Measurements from ENCODE around the gene ITGA3. TPM values are rescaled to one million over a fixed set of nuclear protein-coding genes. Genes with fewer than 3 reads are reported as not detected.

Gene ITGA3
- total RNA-seq, 1 donor: 35.1 TPM

DNA sequence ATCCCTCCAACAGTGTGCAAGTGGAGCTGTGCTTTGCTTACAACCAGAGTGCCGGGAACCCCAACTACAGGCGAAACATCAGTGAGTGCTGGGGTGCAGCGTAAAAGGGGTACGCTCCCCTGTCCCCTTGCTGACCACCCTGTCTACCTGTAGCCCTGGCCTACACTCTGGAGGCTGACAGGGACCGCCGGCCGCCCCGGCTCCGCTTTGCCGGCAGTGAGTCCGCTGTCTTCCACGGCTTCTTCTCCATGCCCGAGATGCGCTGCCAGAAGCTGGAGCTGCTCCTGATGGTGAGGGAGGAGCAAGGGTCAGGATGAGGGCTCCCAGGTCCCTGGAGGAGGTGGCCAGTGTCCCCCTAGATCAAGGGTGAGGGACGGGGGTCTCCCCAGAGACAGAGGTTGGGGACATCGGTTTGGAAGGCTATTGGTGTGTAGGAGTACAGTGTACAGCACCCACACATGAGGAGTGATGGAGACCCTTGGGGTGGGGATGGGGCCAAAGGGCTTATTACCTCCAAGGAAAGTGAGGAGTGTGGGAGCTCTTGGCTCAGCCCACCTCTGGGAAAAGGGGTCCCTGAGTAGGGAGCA is 19.6 kb downstream of the ITGA3 start:
- DNase-seq (ENCODE audit: low read depth): no peak
- TF ChIP-seq, protein P1, sequence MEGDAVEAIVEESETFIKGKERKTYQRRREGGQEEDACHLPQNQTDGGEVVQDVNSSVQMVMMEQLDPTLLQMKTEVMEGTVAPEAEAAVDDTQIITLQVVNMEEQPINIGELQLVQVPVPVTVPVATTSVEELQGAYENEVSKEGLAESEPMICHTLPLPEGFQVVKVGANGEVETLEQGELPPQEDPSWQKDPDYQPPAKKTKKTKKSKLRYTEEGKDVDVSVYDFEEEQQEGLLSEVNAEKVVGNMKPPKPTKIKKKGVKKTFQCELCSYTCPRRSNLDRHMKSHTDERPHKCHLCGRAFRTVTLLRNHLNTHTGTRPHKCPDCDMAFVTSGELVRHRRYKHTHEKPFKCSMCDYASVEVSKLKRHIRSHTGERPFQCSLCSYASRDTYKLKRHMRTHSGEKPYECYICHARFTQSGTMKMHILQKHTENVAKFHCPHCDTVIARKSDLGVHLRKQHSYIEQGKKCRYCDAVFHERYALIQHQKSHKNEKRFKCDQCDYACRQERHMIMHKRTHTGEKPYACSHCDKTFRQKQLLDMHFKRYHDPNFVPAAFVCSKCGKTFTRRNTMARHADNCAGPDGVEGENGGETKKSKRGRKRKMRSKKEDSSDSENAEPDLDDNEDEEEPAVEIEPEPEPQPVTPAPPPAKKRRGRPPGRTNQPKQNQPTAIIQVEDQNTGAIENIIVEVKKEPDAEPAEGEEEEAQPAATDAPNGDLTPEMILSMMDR (IDR thresholded peaks at IDR 0.05; ENCODE audit: insufficient read depth, low read length): no peak
- no peak overlapping the region for H3K4me3 ChIP-seq (ENCODE audit: low read depth, low read length)

DNA sequence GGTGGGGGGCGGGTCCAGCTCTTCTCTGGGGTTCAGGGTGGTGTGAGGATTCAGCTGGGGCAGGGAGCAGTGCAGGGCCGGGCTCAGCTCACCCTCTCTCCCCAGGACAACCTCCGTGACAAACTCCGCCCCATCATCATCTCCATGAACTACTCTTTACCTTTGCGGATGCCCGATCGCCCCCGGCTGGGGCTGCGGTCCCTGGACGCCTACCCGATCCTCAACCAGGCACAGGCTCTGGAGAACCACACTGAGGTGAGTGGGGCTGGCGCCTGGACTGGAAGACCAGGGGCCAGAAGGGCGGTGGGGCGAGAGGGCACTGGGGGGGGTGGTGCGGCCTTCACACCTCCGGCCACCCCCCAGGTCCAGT is 20.3 kb downstream of the ITGA3 start:
- TF ChIP-seq, protein P1 (IDR thresholded peaks at IDR 0.05; ENCODE audit: insufficient read depth, low read length): no peak
- DNase-seq (ENCODE audit: low read depth): no peak
- H3K4me3 ChIP-seq (ENCODE audit: low read depth, low read length): no peak overlapping the region

DNA sequence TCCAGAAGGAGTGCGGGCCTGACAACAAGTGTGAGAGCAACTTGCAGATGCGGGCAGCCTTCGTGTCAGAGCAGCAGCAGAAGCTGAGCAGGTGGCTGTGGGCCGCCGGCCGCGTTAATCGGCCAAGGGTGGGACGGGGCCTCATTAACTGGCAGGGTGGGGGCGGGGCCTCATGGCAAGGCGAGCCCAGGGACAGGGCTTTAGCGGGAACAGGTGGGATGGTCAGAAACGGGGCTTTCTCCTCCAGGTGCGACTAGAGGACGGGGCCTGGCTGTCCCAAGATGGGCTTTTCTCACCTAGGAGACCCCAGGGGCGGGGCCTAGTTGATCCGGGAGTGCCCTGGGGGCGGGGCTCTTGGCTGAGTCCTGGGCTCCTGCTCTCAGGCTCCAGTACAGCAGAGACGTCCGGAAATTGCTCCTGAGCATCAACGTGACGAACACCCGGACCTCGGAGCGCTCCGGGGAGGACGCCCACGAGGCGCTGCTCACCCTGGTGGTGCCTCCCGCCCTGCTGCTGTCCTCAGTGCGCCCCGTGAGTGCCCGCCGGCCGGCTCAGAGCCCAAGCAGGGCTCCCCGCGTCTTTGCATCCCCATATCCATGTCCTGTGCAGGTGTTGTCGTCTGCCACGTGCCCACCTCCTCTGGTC is 20.8 kb downstream of the ITGA3 start:
- DNase-seq (ENCODE audit: low read depth): no peak
- no peak overlapping the region for H3K4me3 ChIP-seq (ENCODE audit: low read depth, low read length)
- TF ChIP-seq, protein P1 (IDR thresholded peaks at IDR 0.05; ENCODE audit: insufficient read depth, low read length): no peak

DNA sequence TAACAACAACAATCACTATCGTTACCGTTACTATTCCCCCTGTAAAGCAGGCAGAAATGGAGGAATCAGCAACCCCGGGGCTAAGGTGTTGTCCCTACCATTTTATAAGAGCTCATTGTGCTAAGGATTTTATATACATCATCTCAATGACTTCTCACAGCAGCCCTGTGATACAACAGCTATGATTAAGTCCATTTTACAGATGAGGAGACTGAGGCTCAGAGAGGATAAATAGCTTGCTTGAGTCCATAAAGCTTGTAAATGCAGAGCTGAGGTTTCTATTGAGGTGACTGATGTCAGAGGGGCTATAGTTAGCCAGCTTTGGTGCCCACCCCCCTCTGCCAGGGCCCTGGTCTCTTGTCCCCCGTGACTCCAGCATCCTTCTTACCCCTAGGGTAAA is 22.5 kb downstream of the ITGA3 start:
- no peak overlapping the region for H3K4me3 ChIP-seq (ENCODE audit: low read depth, low read length)
- TF ChIP-seq, protein P1 (IDR thresholded peaks at IDR 0.05; ENCODE audit: insufficient read depth, low read length): no peak
- no peak for DNase-seq (ENCODE audit: low read depth)

DNA sequence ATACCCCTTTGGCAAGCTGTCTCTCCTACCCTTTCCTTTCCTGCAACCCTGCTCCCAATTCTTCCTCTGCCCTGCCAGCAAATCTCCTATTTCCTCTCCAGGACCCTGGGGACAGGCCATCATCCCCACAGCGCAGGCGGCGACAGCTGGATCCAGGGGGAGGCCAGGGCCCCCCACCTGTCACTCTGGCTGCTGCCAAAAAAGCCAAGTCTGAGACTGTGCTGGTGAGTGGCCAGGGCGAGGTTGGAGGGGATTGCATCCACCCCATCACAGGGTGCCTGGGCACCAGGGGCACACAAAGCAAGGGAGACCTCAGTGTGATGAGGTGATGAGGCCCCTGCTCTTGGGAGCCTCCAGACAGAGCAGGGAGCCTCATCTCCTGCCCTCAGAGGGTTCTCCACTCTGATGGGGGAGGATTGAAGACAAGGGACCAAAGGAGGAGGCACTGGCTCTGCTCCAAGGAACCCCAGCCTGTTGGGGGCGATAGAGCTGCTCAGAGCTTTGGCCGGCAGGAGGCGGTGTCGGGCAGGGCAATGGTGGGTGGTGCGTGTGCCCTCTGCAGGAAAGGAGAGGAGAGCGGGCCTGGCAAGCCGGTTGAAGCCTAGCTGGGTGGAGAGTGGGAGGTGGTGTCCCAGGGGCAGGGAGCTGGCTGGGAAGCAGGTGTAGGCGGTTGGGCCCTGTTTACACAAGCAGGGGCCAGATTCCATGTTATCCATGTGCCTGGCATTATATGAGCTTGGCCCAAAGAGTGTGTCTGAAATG is 23.6 kb downstream of the ITGA3 start:
- DNase-seq (ENCODE audit: low read depth): no peak
- no peak overlapping the region for H3K4me3 ChIP-seq (ENCODE audit: low read depth, low read length)
- TF ChIP-seq, protein P1 (IDR thresholded peaks at IDR 0.05; ENCODE audit: insufficient read depth, low read length): peak; percentile 35

DNA sequence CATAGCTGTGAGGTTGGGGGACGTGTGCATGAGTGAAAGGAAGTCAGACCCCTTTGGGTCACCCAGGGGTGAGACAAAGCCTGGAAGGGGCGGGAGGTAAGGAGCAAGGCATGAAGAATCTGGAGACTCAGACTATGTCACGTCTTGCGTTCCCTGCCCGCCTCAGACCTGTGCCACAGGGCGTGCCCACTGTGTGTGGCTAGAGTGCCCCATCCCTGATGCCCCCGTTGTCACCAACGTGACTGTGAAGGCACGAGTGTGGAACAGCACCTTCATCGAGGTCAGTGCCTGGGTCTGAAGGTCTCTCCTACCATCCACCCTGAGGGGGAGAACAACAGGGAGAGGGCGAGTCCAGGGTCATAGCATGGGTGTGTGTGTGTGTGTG is 24.2 kb downstream of the ITGA3 start:
- TF ChIP-seq, protein P1 (IDR thresholded peaks at IDR 0.05; ENCODE audit: insufficient read depth, low read length): no peak
- no peak for DNase-seq (ENCODE audit: low read depth)
- H3K4me3 ChIP-seq (ENCODE audit: low read depth, low read length): no peak overlapping the region

Data from fibroblast of the aortic adventitia (primary cell).